Measurements from ENCODE around the gene TTLL11. TPM values are rescaled to one million over a fixed set of nuclear protein-coding genes. Genes with fewer than 3 reads are reported as not detected.

Gene TTLL11
- total RNA-seq, 3 donors from 2014 or later, result 6.0 to 22.2 (median 6.4) TPM

DNA sequence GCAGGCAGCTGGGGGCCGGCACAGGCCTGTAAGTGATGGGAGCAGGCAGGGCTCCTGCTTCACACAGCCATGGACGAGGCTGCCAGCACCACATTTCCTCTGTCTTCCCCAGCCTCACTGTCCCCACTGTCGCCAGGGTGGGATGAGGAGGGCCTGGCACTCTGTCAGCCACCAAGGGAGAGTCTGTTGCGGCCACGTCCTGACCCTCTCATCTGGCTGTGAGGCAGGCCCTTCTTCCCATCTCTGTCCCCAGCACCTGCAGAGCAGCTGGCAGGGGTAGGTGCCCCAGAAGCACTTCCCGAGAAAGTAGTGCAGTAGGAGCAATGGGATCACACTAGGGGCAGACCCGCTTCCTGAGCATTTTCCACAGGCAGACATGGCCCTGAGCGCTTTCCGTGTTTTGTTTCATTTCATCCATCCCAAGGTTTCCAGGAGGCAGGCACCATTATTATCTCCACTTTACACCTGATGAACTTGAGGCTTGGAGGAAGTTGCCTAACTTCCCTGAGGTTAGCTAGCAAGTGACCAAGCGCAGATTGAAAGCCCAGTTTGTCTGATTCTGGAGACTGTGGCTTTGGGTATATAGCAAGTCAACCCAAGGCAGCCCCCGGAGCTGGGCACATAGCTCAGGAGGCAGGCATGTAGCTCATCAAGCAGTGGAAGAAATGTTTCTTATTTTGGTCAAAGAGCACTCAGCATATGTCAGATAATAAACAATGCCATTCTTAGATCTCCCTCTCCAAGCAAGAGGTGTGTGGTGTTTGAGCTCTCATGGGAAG, 239.3 kb downstream of the TTLL11 start:
- DNase-seq (no peak), ATAC-seq (no peak)
- no peaks in the 10 kb centered on the region for H3K36me3 ChIP-seq (ENCODE audit: low read depth)
- peaks cover 1% of the 10 kb centered on the region for H3K9me3 ChIP-seq
- no peak overlapping the region for H3K4me3 ChIP-seq
- H3K4me1 ChIP-seq (ENCODE audit: low read depth), result no peaks in the 10 kb centered on the region
- intact Hi-C loops (cut with DNase I, micrococcal nuclease), result no loop called here
- no peak for TF ChIP-seq CTCF (IDR thresholded peaks at IDR 0.05)

DNA sequence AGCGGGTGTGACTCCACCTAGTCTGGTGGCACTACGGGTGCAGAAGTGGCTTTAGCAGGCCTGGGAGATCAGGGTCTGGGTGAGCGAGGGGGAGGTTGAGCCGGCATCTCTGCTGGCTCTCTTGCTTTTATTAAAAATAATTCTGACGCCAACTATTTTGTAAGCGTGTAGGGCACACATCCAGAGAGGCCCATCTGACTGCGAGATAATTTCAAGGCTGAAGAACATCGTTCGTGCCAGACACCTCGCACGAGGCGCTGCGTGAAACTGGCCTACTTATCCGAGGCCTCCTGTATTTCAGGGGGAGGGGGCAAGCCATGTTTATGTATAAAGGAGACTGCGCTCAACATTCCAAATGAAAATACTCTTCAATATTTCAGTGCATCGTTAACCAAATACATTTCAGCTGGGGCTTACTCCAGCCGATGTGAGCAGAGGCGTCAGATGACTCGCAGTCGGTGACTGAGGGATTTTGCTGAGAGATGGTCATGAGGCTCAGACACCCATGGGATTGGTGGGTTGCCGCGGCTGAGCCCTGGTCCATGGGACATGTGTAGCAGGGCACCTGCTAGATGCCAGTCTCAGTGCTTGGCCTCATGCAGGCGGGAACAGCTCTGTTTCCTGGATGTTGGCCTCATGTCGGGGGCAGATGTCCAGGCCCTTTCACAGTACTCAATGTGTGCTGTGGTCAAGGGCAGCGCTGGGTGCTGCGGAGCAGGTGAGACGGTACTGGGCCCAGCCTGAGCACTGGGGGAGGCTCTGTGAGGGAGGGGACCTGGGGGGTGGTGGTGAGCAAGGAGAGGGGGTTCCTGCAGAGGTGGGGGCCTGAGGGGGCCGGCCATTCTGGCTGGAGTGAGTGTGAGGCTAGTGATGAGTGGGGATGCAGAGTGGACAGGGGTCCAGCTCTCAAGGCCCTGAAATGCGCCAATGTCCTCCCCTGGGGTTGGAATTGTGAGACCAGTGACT, 240.2 kb downstream of the TTLL11 start:
- no peak for TF ChIP-seq CTCF (IDR thresholded peaks at IDR 0.05)
- Histone ChIP-seq H3K9me3 (peaks cover 7% of the 10 kb centered on the region), H3K4me1 (ENCODE audit: low read depth) (no peaks in the 10 kb centered on the region), H3K4me3 (no peak overlapping the region), H3K36me3 (ENCODE audit: low read depth) (no peaks in the 10 kb centered on the region)
- DNase-seq, result peak in 1 of 3 donors; percentile 20
- intact Hi-C loops (cut with DNase I, micrococcal nuclease), result no loop called here
- no peak for ATAC-seq

- Histone ChIP-seq H3K36me3 (ENCODE audit: low read depth) (no peaks in the 10 kb centered on the region), H3K4me1 (ENCODE audit: low read depth) (no peaks in the 10 kb centered on the region), H3K4me3 (no peak overlapping the region), H3K9me3 (peaks cover 7% of the 10 kb centered on the region)
- intact Hi-C loops (cut with DNase I, micrococcal nuclease), result no loop called here
- DNase-seq (no peak), ATAC-seq (no peak)
- no peak for TF ChIP-seq CTCF (IDR thresholded peaks at IDR 0.05)
These were observed 240.9 kb downstream of the TTLL11 start for GRCh38 chr9:121852241-121852640.

GRCh38 chr9:121851641-121852091, 241.4 kb downstream of the TTLL11 start:
- H3K9me3 ChIP-seq, result peaks cover 7% of the 10 kb centered on the region
- TF ChIP-seq CTCF (IDR thresholded peaks at IDR 0.05), result no peak
- no peak for DNase-seq
- intact Hi-C loops (cut with DNase I, micrococcal nuclease), result no loop called here
- no peak overlapping the region for H3K4me3 ChIP-seq
- H3K4me1 ChIP-seq (ENCODE audit: low read depth), result no peaks in the 10 kb centered on the region
- no peaks in the 10 kb centered on the region for H3K36me3 ChIP-seq (ENCODE audit: low read depth)
- no peak for ATAC-seq

GRCh38 chr9:121850366-121850765, 242.7 kb downstream of the TTLL11 start:
- DNase-seq, result no peak
- no peak for ATAC-seq
- H3K4me3 ChIP-seq, result no peak overlapping the region
- intact Hi-C loops (cut with DNase I, micrococcal nuclease), result no loop called here
- no peaks in the 10 kb centered on the region for H3K4me1 ChIP-seq (ENCODE audit: low read depth)
- no peaks in the 10 kb centered on the region for H3K36me3 ChIP-seq (ENCODE audit: low read depth)
- TF ChIP-seq CTCF (IDR thresholded peaks at IDR 0.05), result no peak
- peaks cover 7% of the 10 kb centered on the region for H3K9me3 ChIP-seq

All from mucosa of descending colon (tissue), 3 donors.